H1 (cell line): Measurements from ENCODE around the gene TAF5. TPM values are rescaled to one million over a fixed set of nuclear protein-coding genes. Genes with fewer than 3 reads are reported as not detected.

Experiments used
- CEBPB ChIP-seq: IDR thresholded peaks from 2 replicates; pipeline ENCODE4 v1.6.1; 2012; ENCODE audit warnings: low read depth, low read length
- EP300 ChIP-seq, 2 experiments: IDR thresholded peaks; 1 replicate in 1 of 2; 2 replicates in 1 of 2; pipeline ENCODE4 v1.6.1; 2011 to 2012; ENCODE audit warnings: low read depth in 2 of 2, low read length in 2 of 2, mild to moderate bottlenecking in 2 of 2, borderline replicate concordance in 1 of 2, inconsistent platforms in 1 of 2, moderate library complexity in 1 of 2
- SP1 ChIP-seq: IDR thresholded peaks from 2 replicates; pipeline ENCODE4 v1.6.1; 2011; ENCODE audit warnings: low read depth, low read length
- TEAD4 ChIP-seq: IDR thresholded peaks from 2 replicates; pipeline ENCODE4 v1.6.1; 2012; ENCODE audit warnings: low read depth, low read length, inconsistent platforms, mixed read lengths
- polyA plus RNA-seq, 7 experiments: library from polyadenylated mRNA; depleted of rRNA in 3 of 7; stranded (reverse) in 5 of 7; unstranded in 2 of 7; fragments of >200 nt in 5 of 7; fragments of 200-250 nt in 2 of 7; gene quantifications; 1 replicate in 5 of 7; 2 replicates in 1 of 7; 4 replicates in 1 of 7; pipeline versions ENCODE4 v1.2.1 to v1.2.3, GENCODE V29; 2011 to 2013; ENCODE audit warnings: missing spikeins in 2 of 7, mixed read lengths in 2 of 7
- total RNA-seq: library from RNA; stranded (reverse); fragmentation: NEBNext Ultra II Directional; extraction: Animal tissue kit (Norgen Biotek cat#: 25700); gene quantifications from 2 replicates; pipeline ENCODE4 v1.2.1, GENCODE V29; 2021

TAF5 gene
- total and polyA plus RNA-seq, 2 of the 8 experiments (the other 6 are each of a cell fraction or from before 2014, with no cell fraction given), result 5.8 to 15.6 TPM

DNA sequence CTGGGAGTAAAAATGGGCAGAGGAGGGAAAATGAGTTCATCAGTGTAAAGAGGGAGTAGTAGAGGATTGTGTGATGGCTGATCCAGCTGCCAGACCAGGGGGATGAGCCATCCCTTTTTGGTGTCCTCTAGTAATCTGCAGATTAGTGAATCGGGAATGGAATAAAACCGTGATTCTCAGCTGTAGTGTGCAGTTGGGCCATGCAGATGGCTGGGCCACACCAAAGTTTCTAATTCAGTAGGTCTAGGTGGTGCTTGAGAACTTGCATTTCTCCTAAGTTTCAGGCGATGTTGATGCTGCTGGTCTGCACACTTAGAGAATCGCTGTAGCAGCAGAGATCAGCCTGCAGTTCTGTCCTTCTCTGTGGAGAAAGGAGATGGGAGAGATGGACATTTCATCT is 51.3 kb downstream of the TAF5 start (continued):
- TF ChIP-seq CEBPB (no peak), SP1 (no peak), EP300 (IDR thresholded peaks at IDR 0.05; ENCODE audit: borderline replicate concordance in 1 of 2, low read depth in 2 of 2, low read length in 2 of 2) (no peak), TEAD4 (no peak)
